ENCODE results near the gene SPDYE1. TPM values are rescaled to one million over a fixed set of nuclear protein-coding genes. Genes with fewer than 3 reads are reported as not detected.
"Not testable (repeated sequence)": the region's sequence is repeated elsewhere in the genome, so short reads cannot be mapped to it uniquely, and the experiment has no call there.

SPDYE1 gene
- total RNA-seq, 4 donors from 2014 or later = not detected

- H3K27me3 ChIP-seq = no peaks in the 10 kb centered on the region
- no peaks in the 10 kb centered on the region for H3K36me3 ChIP-seq
- no peaks in the 10 kb centered on the region for H3K4me1 ChIP-seq
- intact Hi-C loops (cut with DNase I; ENCODE audit: low total_unique reads) = no loop called here
- 100% methylated on average over 1 of the region's 1 CpG; no CpG with 5 or more reads in 1 of the 2 donors for WGBS, 2 donors (ENCODE audit: low coverage in 1 of 2)
- H3K4me3 ChIP-seq = no peak overlapping the region
- in situ Hi-C loops (cut with MboI; ENCODE audit: low pct_ligation_motif_present in 1 of 4, low pct_unique_long_range_greater_than_20kb in 1 of 4, low sequenced_read_pairs in 3 of 4) = no loop called here
- no peak overlapping the region for H3K27ac ChIP-seq
- H3K9me3 ChIP-seq = no peaks in the 10 kb centered on the region
- no peak for DNase-seq
- TF ChIP-seq EP300 (IDR thresholded peaks at IDR 0.05; ENCODE audit: low read depth) (no peak), CTCF (IDR thresholded peaks at IDR 0.05) (no peak), POLR2AphosphoS5 (IDR thresholded peaks at IDR 0.05) (no peak), POLR2A (IDR thresholded peaks at IDR 0.05) (no peak)
Measured at GRCh38 chr7:43977525-43977924, 20.2 kb upstream of the SPDYE1 start.

GRCh38 chr7:43978102-43978501 is 19.6 kb upstream of the SPDYE1 start:
- H3K36me3 ChIP-seq; intact Hi-C loops (cut with DNase I; ENCODE audit: low total_unique reads); H3K27me3 ChIP-seq; H3K27ac ChIP-seq; DNase-seq; in situ Hi-C loops (cut with MboI; ENCODE audit: low pct_ligation_motif_present in 1 of 4, low pct_unique_long_range_greater_than_20kb in 1 of 4, low sequenced_read_pairs in 3 of 4); H3K4me1 ChIP-seq; H3K4me3 ChIP-seq; H3K9me3 ChIP-seq: not testable (repeated sequence)
- WGBS, 2 donors (ENCODE audit: low coverage in 1 of 2) = 93% methylated on average over 11 of the region's 11 CpGs; no CpG with 5 or more reads in 1 of the 2 donors

- H3K27ac ChIP-seq; H3K4me1 ChIP-seq; intact Hi-C loops (cut with DNase I; ENCODE audit: low total_unique reads); H3K27me3 ChIP-seq; H3K9me3 ChIP-seq; DNase-seq; H3K4me3 ChIP-seq; H3K36me3 ChIP-seq; in situ Hi-C loops (cut with MboI; ENCODE audit: low pct_ligation_motif_present in 1 of 4, low pct_unique_long_range_greater_than_20kb in 1 of 4, low sequenced_read_pairs in 3 of 4): not testable (repeated sequence)
- WGBS, 2 donors (ENCODE audit: low coverage in 1 of 2) = no CpG with 5 or more reads among the region's 6 CpGs
Measured at GRCh38 chr7:43982848-43983247, 14.8 kb upstream of the SPDYE1 start.

GRCh38 chr7:43983736-43984135 is 14.0 kb upstream of the SPDYE1 start:
- H3K4me1 ChIP-seq; intact Hi-C loops (cut with DNase I; ENCODE audit: low total_unique reads); DNase-seq; H3K27me3 ChIP-seq; H3K27ac ChIP-seq; H3K4me3 ChIP-seq; H3K9me3 ChIP-seq; H3K36me3 ChIP-seq; in situ Hi-C loops (cut with MboI; ENCODE audit: low pct_ligation_motif_present in 1 of 4, low pct_unique_long_range_greater_than_20kb in 1 of 4, low sequenced_read_pairs in 3 of 4): not testable (repeated sequence)
- WGBS, 2 donors (ENCODE audit: low coverage in 1 of 2) = 81% methylated on average over 2 of the region's 2 CpGs; no CpG with 5 or more reads in 1 of the 2 donors

GRCh38 chr7:43985904-43986864 is 11.5 kb upstream of the SPDYE1 start:
- H3K36me3 ChIP-seq; H3K4me3 ChIP-seq; H3K27me3 ChIP-seq; intact Hi-C loops (cut with DNase I; ENCODE audit: low total_unique reads); in situ Hi-C loops (cut with MboI; ENCODE audit: low pct_ligation_motif_present in 1 of 4, low pct_unique_long_range_greater_than_20kb in 1 of 4, low sequenced_read_pairs in 3 of 4); H3K4me1 ChIP-seq; H3K9me3 ChIP-seq: not testable (repeated sequence)
- TF ChIP-seq CTCF (IDR thresholded peaks at IDR 0.05) = peak in 3 of 5 experiments; percentile 56 to 73 (median 65)
- peak overlapping the region in 1 of 4 donors; percentile 16 for H3K27ac ChIP-seq
- 35% methylated on average over 24 of the region's 33 CpGs; no CpG with 5 or more reads in 1 of the 2 donors for WGBS, 2 donors (ENCODE audit: low coverage in 1 of 2)
- peak; percentile 81 for DNase-seq

GRCh38 chr7:43987476-43987875 is 10.2 kb upstream of the SPDYE1 start:
- H3K4me1 ChIP-seq; H3K9me3 ChIP-seq; DNase-seq; in situ Hi-C loops (cut with MboI; ENCODE audit: low pct_ligation_motif_present in 1 of 4, low pct_unique_long_range_greater_than_20kb in 1 of 4, low sequenced_read_pairs in 3 of 4); intact Hi-C loops (cut with DNase I; ENCODE audit: low total_unique reads); H3K27me3 ChIP-seq; H3K36me3 ChIP-seq; H3K27ac ChIP-seq; H3K4me3 ChIP-seq: not testable (repeated sequence)
- 94% methylated on average over 7 of the region's 9 CpGs; no CpG with 5 or more reads in 1 of the 2 donors for WGBS, 2 donors (ENCODE audit: low coverage in 1 of 2)

- H3K27me3 ChIP-seq; in situ Hi-C loops (cut with MboI; ENCODE audit: low pct_ligation_motif_present in 1 of 4, low pct_unique_long_range_greater_than_20kb in 1 of 4, low sequenced_read_pairs in 3 of 4); H3K36me3 ChIP-seq; H3K4me3 ChIP-seq; H3K27ac ChIP-seq; intact Hi-C loops (cut with DNase I; ENCODE audit: low total_unique reads); H3K9me3 ChIP-seq; H3K4me1 ChIP-seq; DNase-seq: not testable (repeated sequence)
- WGBS, 2 donors (ENCODE audit: low coverage in 1 of 2) = 75% methylated on average over 12 of the region's 12 CpGs; no CpG with 5 or more reads in 1 of the 2 donors
Measured at GRCh38 chr7:43990011-43990585, 7.6 kb upstream of the SPDYE1 start.

- intact Hi-C loops (cut with DNase I; ENCODE audit: low total_unique reads) = not testable (repeated sequence)
Measured at GRCh38 chr7:43990829-43991228, 6.9 kb upstream of the SPDYE1 start.

More at GRCh38 chr7:43990829-43991228, 6.9 kb upstream of the SPDYE1 start:
- DNase-seq; H3K27ac ChIP-seq; H3K4me3 ChIP-seq; H3K27me3 ChIP-seq; H3K36me3 ChIP-seq; H3K4me1 ChIP-seq; in situ Hi-C loops (cut with MboI; ENCODE audit: low pct_ligation_motif_present in 1 of 4, low pct_unique_long_range_greater_than_20kb in 1 of 4, low sequenced_read_pairs in 3 of 4); H3K9me3 ChIP-seq: not testable (repeated sequence)
- 92% methylated on average over 1 of the region's 1 CpG; no CpG with 5 or more reads in 1 of the 2 donors for WGBS, 2 donors (ENCODE audit: low coverage in 1 of 2)

Measured in transverse colon (tissue), 4 donors.